Ureter (tissue), 1 donor: Measurements from ENCODE around the gene COMT. TPM values are rescaled to one million over a fixed set of nuclear protein-coding genes. Genes with fewer than 3 reads are reported as not detected.

Experiments
- DNase-seq: peaks from one replicate; pipeline ENCODE4 v3.0.0-alpha.2; 2020; ENCODE audit warnings: low spot score
- total RNA-seq: library from RNA; stranded (reverse); gene quantifications from one replicate; pipeline ENCODE4 v1.2.4, GENCODE V29; 2023
- donor health status: DM: yes; HTN: yes; CAD: no.

Gene COMT
- total RNA-seq, 1 donor from 2014 or later: 202 TPM

DNA sequence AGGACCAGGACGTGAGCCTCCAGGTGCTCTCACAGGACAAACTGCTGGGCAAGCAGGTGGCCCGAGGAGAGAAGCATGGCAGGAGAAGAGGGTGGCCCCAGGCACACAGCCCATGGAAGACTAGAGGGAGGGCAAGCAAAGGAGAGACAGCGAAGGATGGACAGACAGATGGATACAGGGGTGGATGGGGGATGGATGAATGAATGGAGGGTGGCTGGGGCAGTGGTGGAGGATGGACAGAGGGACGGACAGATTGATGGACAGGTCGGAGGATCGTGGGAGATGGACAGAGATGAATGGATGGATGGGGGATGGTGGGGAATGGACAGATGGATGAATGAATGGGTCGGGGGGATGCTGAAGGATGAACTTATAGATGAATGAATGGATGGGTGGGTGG is 52.4 kb downstream of the COMT start:
- no peak for DNase-seq

GRCh38 chr22:19994851-19995610 is 53.5 kb downstream of the COMT start:
- no peak for DNase-seq

- no peak for DNase-seq
These were observed 54.2 kb downstream of the COMT start for GRCh38 chr22:19995611-19996339.

GRCh38 chr22:19996694-19997384 is 55.3 kb downstream of the COMT start:
- DNase-seq: no peak

DNA sequence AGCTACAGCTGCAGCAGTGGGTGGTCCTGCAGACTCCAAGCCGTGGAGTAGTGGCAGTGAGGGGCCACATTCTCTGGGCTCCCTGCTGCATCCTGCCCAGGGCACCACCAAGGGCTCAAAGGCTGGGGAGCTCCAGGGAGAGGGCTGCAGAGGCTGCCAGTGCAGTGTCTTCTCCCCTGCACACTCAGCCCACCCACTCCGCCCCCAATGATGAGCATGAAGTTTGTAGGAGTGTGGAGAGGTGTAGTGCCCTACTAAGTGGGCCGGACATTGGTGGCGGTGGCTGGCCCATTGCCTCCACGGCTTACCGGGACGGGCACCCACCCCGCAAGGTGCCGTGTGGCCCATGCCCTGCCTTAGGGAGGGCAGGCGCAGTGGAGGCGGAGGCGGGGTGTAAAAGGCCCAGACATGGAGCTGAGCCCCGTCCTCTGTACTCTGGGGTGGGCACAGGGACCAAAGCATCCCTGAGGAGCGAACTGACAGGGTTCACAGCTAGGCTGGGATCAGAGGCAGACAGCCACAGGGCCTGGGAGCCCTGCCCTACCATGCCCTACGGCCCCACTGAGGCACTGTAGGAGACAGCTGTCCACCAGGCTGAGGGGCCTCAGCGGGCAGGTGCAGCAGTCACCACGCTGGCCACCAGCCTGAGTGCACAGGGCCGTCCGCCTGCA is 56.1 kb downstream of the COMT start:
- DNase-seq: no peak

DNA sequence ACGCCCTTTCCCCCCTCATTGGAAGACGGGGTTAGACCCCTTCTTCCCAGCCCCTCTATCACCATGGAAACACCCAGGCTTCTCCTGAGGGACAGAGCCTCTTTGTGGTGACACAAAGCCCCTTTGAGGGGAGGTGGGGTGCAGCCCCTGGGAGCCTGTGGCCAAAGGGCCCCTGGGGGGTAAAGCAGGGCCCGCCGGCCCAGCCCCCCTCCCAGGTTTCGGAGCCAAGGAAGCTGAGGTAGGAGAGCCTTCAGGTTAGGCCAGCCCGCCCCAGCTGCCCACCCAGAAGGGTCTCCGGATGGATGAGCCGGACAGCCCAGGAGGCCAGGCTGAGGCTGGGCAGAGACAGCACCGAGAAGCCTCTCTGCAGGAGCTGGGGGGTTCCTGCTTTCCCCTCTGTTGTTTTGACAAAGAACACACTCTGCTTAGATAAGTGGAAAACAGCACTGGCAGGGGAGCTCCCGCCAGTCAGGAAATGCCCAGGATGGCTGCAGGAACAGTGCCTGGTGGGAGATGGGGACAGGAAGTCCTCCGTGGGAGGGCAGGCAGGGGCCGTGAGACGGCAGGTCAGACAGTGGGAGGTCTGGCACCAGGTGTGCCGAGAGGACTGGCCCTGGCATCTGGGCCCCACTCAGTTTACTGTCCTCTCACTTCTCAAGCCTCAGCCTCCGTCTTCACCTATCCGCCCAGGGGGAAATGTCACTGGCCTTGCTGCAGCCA is 56.8 kb downstream of the COMT start:
- DNase-seq: no peak

DNA sequence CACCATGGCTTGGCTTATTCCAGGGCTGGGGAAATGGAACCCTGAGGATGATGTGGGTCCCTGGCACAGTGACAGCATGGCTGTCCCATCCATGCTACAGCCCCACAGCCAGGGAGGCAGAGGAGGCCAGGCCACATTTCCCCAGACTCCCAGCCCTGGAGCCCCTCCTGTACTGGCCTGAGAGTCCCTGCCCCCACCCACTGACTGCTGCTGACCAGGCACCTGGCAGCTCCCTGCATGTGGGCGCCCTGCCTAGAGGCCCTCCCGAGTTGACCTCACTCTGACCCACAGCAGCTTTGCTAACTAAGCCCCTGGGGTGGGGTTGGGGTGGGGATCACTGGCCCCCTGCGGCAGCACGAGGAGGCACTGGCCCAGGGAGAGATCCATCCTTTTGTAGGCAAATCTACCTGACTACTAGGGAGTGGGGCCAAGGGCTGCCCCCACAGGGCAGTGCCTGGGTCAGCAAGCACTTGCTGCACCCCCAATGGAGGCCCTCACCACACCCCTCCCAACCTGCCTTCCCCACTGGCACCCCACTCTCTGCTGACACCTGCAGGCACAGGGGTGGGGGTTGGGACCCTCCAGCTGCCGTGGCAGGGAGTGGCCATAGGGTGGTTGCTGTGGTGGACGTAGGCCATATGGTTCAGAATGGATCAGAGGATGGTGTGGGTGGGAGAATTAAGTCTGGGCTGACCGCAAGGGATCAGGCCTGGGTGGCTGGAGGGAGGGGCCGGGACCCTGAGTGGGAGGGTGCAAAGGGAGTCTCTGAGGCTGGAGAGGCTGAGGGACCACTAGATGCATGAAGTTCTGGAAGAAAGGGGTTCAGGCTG is 57.6 kb downstream of the COMT start:
- no peak for DNase-seq

GRCh38 chr22:20000246-20001081 is 58.9 kb downstream of the COMT start:
- no peak for DNase-seq

DNA sequence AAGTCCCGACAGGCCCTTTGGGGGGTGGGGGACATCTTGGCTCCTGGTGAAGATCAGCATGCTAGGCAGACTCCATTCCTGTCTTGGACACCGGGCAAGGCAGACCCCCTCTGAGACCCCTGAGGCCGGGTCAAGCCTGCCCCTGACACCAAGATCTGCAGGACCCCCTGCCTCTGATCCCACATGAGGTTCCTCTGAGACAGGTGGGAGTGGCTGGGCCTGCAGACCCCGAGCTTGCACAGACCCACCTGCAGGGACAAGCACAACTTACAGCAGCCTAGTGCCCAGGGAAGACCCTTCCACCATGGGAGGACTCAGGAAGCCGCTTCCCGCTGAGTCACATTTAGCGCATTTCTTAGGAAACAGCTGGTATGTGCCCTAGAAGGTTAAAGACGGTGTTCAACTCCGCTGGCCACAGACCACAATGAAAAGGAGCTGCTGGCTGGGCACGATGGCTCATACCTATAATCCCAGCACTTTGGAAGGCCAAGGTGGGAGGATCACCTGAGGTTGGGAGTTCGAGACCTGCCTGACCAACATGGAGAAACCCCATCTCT is 59.6 kb downstream of the COMT start:
- DNase-seq: no peak

DNA sequence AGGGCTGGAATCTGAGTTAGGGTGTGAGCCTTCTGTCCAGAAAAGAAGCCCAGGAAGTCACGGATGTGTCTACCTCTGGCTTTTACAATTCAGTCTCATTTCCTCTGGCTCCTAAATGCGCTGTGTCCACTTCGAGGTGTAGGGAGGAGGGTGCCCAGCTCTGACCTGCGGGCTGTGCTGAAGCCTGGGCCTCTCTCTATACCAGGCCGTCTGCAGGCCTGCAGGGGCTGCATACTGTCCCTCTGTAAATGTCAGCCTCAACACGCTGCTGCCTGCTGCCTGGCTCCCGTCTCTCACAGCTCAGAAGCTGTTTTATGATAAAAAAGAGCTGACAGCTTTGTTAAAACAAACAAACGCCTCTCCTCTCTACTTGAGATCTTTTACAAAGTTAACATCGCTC is 60.6 kb downstream of the COMT start:
- no peak for DNase-seq

- DNase-seq: no peak
These were observed 61.1 kb downstream of the COMT start for GRCh38 chr22:20002636-20003035.

DNA sequence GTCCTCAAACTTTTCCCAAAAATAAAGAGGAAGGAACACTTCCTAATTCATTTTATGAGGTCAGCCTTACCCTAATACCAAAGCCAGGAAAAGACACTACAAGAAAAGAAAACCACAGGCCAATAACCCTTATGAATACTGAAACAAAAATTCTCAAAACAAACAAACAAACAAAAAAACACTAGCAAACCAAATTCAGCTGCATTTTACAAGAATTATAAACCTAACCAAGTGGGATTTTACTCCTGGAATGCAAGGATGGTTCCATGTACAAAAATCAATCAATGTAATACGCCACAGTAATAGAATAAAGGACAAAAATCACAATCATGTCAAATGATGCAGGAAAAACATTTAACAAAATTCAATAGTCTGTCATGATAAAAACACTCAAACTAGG is 61.7 kb downstream of the COMT start:
- DNase-seq: no peak

GRCh38 chr22:20004464-20004863 is 62.9 kb downstream of the COMT start:
- no peak for DNase-seq

DNA sequence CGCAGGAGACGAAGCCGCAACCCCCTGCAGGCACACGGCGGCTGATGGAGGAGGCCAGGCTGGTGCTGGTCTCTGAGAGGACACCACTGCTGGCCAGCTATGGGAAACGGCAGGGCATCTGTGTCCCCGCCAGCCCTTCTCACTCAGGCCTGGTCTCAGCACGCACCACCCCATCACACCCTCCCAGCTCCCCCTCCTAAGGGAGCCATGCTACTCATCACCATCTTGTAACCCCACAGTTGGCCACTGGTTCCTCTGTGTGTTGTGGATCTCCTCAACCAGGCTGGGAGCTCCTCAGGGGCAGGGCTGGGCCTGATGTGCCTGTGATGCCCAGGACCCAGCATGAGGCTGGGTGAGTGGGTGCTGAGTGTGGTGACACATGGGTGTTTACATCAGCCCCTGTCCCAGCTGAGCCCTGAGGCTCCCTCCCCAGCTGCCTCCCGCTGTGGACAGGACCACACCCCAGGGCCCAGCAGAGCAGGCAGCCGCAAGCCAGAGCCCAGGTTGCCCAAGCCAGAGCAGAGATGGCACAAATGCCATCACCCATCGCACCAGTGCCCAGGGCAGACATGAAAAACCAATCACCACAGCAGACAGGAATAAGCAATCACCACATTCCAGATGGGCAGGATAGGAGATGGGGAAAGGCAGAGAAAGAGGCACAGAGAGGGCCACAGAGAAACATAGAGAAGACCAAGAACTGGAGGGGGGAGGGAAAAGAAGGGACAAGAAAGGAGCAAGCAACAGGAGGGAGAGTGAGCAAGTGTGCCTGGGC is 66.8 kb downstream of the COMT start:
- no peak for DNase-seq

DNA sequence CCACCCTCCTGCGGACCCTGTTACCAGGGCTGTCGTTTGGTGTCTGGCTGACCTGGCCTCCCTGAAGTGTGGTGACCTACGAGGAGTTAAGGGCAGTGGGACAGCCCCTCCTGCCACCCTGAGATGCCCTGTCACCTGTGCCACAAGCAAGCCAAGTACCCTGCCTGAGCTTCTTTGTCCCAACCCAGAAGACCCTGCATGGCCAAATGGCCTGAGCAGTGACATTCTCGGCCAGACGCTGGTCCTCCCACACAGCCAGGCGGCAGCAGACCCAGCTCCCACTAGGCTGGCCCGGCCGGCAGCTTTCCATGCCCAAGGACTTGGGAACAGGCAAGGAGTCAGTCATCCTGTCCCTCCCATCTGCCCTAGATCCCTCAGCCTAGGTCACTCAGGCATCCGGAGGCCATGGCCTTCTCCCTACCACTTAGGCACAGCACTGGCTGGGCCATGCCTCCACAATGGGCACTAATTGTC is 67.5 kb downstream of the COMT start:
- no peak for DNase-seq

DNA sequence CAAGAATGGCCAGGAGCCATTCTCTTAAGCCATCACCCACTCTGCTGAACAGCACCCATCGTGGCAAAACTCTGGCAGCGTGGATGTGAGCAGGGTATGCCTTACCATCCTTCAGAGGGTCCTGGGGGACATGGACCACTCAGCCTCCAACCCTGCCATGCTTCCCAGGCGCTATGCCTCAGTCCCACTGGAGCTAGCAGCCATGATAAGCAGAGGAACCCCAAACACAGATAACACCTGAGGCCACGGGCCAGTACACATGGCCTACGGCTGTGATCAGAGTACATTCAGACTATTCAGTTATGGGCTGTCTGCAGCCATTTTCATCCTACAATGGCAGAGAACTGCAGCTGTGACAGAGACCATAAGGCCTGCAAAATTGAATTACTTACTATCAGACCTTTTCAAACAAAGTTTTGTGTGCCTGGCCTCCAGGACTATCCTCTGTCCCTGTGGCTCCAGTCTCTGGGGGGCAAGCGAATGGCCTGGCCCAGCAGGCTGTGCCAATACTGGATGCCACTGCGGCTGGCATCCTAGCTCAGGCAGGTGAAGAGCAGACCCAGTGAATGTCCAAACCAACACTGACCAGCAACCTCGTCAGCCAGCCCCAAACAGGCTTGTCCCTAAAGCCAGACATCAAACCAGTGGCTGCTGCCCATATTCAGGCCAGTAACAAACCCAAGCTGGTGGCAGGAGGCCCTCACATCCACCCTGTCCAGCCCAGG is 68.2 kb downstream of the COMT start:
- DNase-seq: no peak

- no peak for DNase-seq
These were observed 68.9 kb downstream of the COMT start for GRCh38 chr22:20010307-20011122.
